ENCODE measurements around the gene CPB2. TPM values are rescaled to one million over a fixed set of nuclear protein-coding genes. Genes with fewer than 3 reads are reported as not detected.

Gene CPB2
- total and polyA plus RNA-seq, 2 donors: 0.05 to 0.16 TPM

GRCh38 chr13:46087481-46087880 lies 17.4 kb downstream of the CPB2 start:
- DNase-seq (ENCODE audit: low read depth in 6 of 9, low spot score in 9 of 9): no peak
- Histone ChIP-seq H3K4me1 (ENCODE audit: control insufficient read depth in 2 of 2, insufficient read depth in 2 of 2, low read length in 2 of 2) (no peaks in the 10 kb centered on the region), H3K36me3 (ENCODE audit: control insufficient read depth in 2 of 2, insufficient read depth in 2 of 2, low read length in 1 of 2) (no peaks in the 10 kb centered on the region), H3K27me3 (ENCODE audit: control insufficient read depth in 2 of 2, insufficient read depth in 1 of 2, low read length in 1 of 2) (no peaks in the 10 kb centered on the region), H3K9me3 (ENCODE audit: control insufficient read depth in 2 of 2, insufficient read depth in 1 of 2, low read length in 1 of 2) (no peaks in the 10 kb centered on the region), H3K27ac (ENCODE audit: low read depth in 1 of 2, low read length in 1 of 2) (no peak overlapping the region), H3K4me3 (ENCODE audit: low read length in 2 of 2) (no peak overlapping the region)

GRCh38 chr13:46086985-46087384 lies 17.8 kb downstream of the CPB2 start:
- no peak overlapping the region for H3K4me3 ChIP-seq (ENCODE audit: low read length in 2 of 2)
- H3K9me3 ChIP-seq (ENCODE audit: control insufficient read depth in 2 of 2, insufficient read depth in 1 of 2, low read length in 1 of 2): no peaks in the 10 kb centered on the region
- no peak for DNase-seq (ENCODE audit: low read depth in 6 of 9, low spot score in 9 of 9)
- H3K27me3 ChIP-seq (ENCODE audit: control insufficient read depth in 2 of 2, insufficient read depth in 1 of 2, low read length in 1 of 2): no peaks in the 10 kb centered on the region
- 97% methylated on average over 12 of the region's 12 CpGs for WGBS
- H3K36me3 ChIP-seq (ENCODE audit: control insufficient read depth in 2 of 2, insufficient read depth in 2 of 2, low read length in 1 of 2): no peaks in the 10 kb centered on the region
- no peaks in the 10 kb centered on the region for H3K4me1 ChIP-seq (ENCODE audit: control insufficient read depth in 2 of 2, insufficient read depth in 2 of 2, low read length in 2 of 2)
- H3K27ac ChIP-seq (ENCODE audit: low read depth in 1 of 2, low read length in 1 of 2): no peak overlapping the region

GRCh38 chr13:46086421-46086922 lies 18.4 kb downstream of the CPB2 start:
- no peaks in the 10 kb centered on the region for H3K9me3 ChIP-seq (ENCODE audit: control insufficient read depth in 2 of 2, insufficient read depth in 1 of 2, low read length in 1 of 2)
- 91% methylated on average over 12 of the region's 12 CpGs for WGBS
- DNase-seq (ENCODE audit: low read depth in 6 of 9, low spot score in 9 of 9): no peak
- no peaks in the 10 kb centered on the region for H3K27me3 ChIP-seq (ENCODE audit: control insufficient read depth in 2 of 2, insufficient read depth in 1 of 2, low read length in 1 of 2)
- H3K4me3 ChIP-seq (ENCODE audit: low read length in 2 of 2): no peak overlapping the region
- H3K36me3 ChIP-seq (ENCODE audit: control insufficient read depth in 2 of 2, insufficient read depth in 2 of 2, low read length in 1 of 2): no peaks in the 10 kb centered on the region
- H3K27ac ChIP-seq (ENCODE audit: low read depth in 1 of 2, low read length in 1 of 2): no peak overlapping the region
- no peaks in the 10 kb centered on the region for H3K4me1 ChIP-seq (ENCODE audit: control insufficient read depth in 2 of 2, insufficient read depth in 2 of 2, low read length in 2 of 2)

- H3K27me3 ChIP-seq (ENCODE audit: control insufficient read depth in 2 of 2, insufficient read depth in 1 of 2, low read length in 1 of 2): no peaks in the 10 kb centered on the region
- DNase-seq (ENCODE audit: low read depth in 6 of 9, low spot score in 9 of 9): no peak
- H3K9me3 ChIP-seq (ENCODE audit: control insufficient read depth in 2 of 2, insufficient read depth in 1 of 2, low read length in 1 of 2): no peaks in the 10 kb centered on the region
- no peak overlapping the region for H3K4me3 ChIP-seq (ENCODE audit: low read length in 2 of 2)
- WGBS: 97% methylated on average over 13 of the region's 13 CpGs
- H3K27ac ChIP-seq (ENCODE audit: low read depth in 1 of 2, low read length in 1 of 2): no peak overlapping the region
- no peaks in the 10 kb centered on the region for H3K4me1 ChIP-seq (ENCODE audit: control insufficient read depth in 2 of 2, insufficient read depth in 2 of 2, low read length in 2 of 2)
- H3K36me3 ChIP-seq (ENCODE audit: control insufficient read depth in 2 of 2, insufficient read depth in 2 of 2, low read length in 1 of 2): no peaks in the 10 kb centered on the region
Measured at GRCh38 chr13:46085737-46086136, 19.1 kb downstream of the CPB2 start.

- no peak for DNase-seq (ENCODE audit: low read depth in 6 of 9, low spot score in 9 of 9)
- H3K4me1 ChIP-seq (ENCODE audit: control insufficient read depth in 2 of 2, insufficient read depth in 2 of 2, low read length in 2 of 2): peaks cover 0 to 3% of the 10 kb centered on the region in 2 donors
- WGBS: 97% methylated on average over 5 of the region's 5 CpGs
- H3K4me3 ChIP-seq (ENCODE audit: low read length in 2 of 2): no peak overlapping the region
- H3K27me3 ChIP-seq (ENCODE audit: control insufficient read depth in 2 of 2, insufficient read depth in 1 of 2, low read length in 1 of 2): no peaks in the 10 kb centered on the region
- H3K9me3 ChIP-seq (ENCODE audit: control insufficient read depth in 2 of 2, insufficient read depth in 1 of 2, low read length in 1 of 2): no peaks in the 10 kb centered on the region
- no peaks in the 10 kb centered on the region for H3K36me3 ChIP-seq (ENCODE audit: control insufficient read depth in 2 of 2, insufficient read depth in 2 of 2, low read length in 1 of 2)
- H3K27ac ChIP-seq (ENCODE audit: low read depth in 1 of 2, low read length in 1 of 2): no peak overlapping the region
Measured at GRCh38 chr13:46082324-46082723, 22.5 kb downstream of the CPB2 start.

- WGBS: 11% methylated on average over 2 of the region's 2 CpGs
Measured at GRCh38 chr13:46079770-46080169, 25.1 kb downstream of the CPB2 start.

GRCh38 chr13:46077265-46077664 lies 27.6 kb downstream of the CPB2 start:
- H3K4me3 ChIP-seq (ENCODE audit: low read length in 2 of 2): no peak overlapping the region
- H3K36me3 ChIP-seq (ENCODE audit: control insufficient read depth in 2 of 2, insufficient read depth in 2 of 2, low read length in 1 of 2): no peaks in the 10 kb centered on the region
- H3K27ac ChIP-seq (ENCODE audit: low read depth in 1 of 2, low read length in 1 of 2): no peak overlapping the region
- no peak for DNase-seq (ENCODE audit: low read depth in 6 of 9, low spot score in 9 of 9)
- H3K9me3 ChIP-seq (ENCODE audit: control insufficient read depth in 2 of 2, insufficient read depth in 1 of 2, low read length in 1 of 2): no peaks in the 10 kb centered on the region
- 76% methylated on average over 1 of the region's 1 CpG for WGBS
- no peaks in the 10 kb centered on the region for H3K27me3 ChIP-seq (ENCODE audit: control insufficient read depth in 2 of 2, insufficient read depth in 1 of 2, low read length in 1 of 2)
- peaks cover 0 to 3% of the 10 kb centered on the region in 2 donors for H3K4me1 ChIP-seq (ENCODE audit: control insufficient read depth in 2 of 2, insufficient read depth in 2 of 2, low read length in 2 of 2)

More at GRCh38 chr13:46079770-46080169, 25.1 kb downstream of the CPB2 start:
- no peak overlapping the region for H3K27ac ChIP-seq (ENCODE audit: low read depth in 1 of 2, low read length in 1 of 2)
- H3K4me3 ChIP-seq (ENCODE audit: low read length in 2 of 2): no peak overlapping the region
- H3K36me3 ChIP-seq (ENCODE audit: control insufficient read depth in 2 of 2, insufficient read depth in 2 of 2, low read length in 1 of 2): no peaks in the 10 kb centered on the region
- peaks cover 0 to 3% of the 10 kb centered on the region in 2 donors for H3K4me1 ChIP-seq (ENCODE audit: control insufficient read depth in 2 of 2, insufficient read depth in 2 of 2, low read length in 2 of 2)
- H3K9me3 ChIP-seq (ENCODE audit: control insufficient read depth in 2 of 2, insufficient read depth in 1 of 2, low read length in 1 of 2): no peaks in the 10 kb centered on the region
- H3K27me3 ChIP-seq (ENCODE audit: control insufficient read depth in 2 of 2, insufficient read depth in 1 of 2, low read length in 1 of 2): no peaks in the 10 kb centered on the region
- peak in 1 of 9 donors; percentile 13 for DNase-seq (ENCODE audit: low read depth in 6 of 9, low spot score in 9 of 9)

GRCh38 chr13:46076827-46077226 lies 28.0 kb downstream of the CPB2 start:
- no peaks in the 10 kb centered on the region for H3K36me3 ChIP-seq (ENCODE audit: control insufficient read depth in 2 of 2, insufficient read depth in 2 of 2, low read length in 1 of 2)
- 66% methylated on average over 3 of the region's 3 CpGs for WGBS

GRCh38 chr13:46075811-46076210 lies 29.0 kb downstream of the CPB2 start:
- no peak for DNase-seq (ENCODE audit: low read depth in 6 of 9, low spot score in 9 of 9)

More at GRCh38 chr13:46076827-46077226, 28.0 kb downstream of the CPB2 start:
- DNase-seq (ENCODE audit: low read depth in 6 of 9, low spot score in 9 of 9): no peak
- H3K4me3 ChIP-seq (ENCODE audit: low read length in 2 of 2): no peak overlapping the region
- no peaks in the 10 kb centered on the region for H3K9me3 ChIP-seq (ENCODE audit: control insufficient read depth in 2 of 2, insufficient read depth in 1 of 2, low read length in 1 of 2)
- H3K4me1 ChIP-seq (ENCODE audit: control insufficient read depth in 2 of 2, insufficient read depth in 2 of 2, low read length in 2 of 2): peaks cover 0 to 3% of the 10 kb centered on the region in 2 donors
- no peak overlapping the region for H3K27ac ChIP-seq (ENCODE audit: low read depth in 1 of 2, low read length in 1 of 2)
- H3K27me3 ChIP-seq (ENCODE audit: control insufficient read depth in 2 of 2, insufficient read depth in 1 of 2, low read length in 1 of 2): no peaks in the 10 kb centered on the region

More at GRCh38 chr13:46075811-46076210, 29.0 kb downstream of the CPB2 start:
- Histone ChIP-seq H3K27ac (ENCODE audit: low read depth in 1 of 2, low read length in 1 of 2) (no peak overlapping the region), H3K4me3 (ENCODE audit: low read length in 2 of 2) (no peak overlapping the region), H3K4me1 (ENCODE audit: control insufficient read depth in 2 of 2, insufficient read depth in 2 of 2, low read length in 2 of 2) (peaks cover 0 to 3% of the 10 kb centered on the region in 2 donors), H3K27me3 (ENCODE audit: control insufficient read depth in 2 of 2, insufficient read depth in 1 of 2, low read length in 1 of 2) (no peaks in the 10 kb centered on the region), H3K36me3 (ENCODE audit: control insufficient read depth in 2 of 2, insufficient read depth in 2 of 2, low read length in 1 of 2) (no peaks in the 10 kb centered on the region), H3K9me3 (ENCODE audit: control insufficient read depth in 2 of 2, insufficient read depth in 1 of 2, low read length in 1 of 2) (no peaks in the 10 kb centered on the region)
- WGBS: 99% methylated on average over 1 of the region's 1 CpG
